ENCODE data around the gene ZBTB20.

The ZBTB20 gene

DNA sequence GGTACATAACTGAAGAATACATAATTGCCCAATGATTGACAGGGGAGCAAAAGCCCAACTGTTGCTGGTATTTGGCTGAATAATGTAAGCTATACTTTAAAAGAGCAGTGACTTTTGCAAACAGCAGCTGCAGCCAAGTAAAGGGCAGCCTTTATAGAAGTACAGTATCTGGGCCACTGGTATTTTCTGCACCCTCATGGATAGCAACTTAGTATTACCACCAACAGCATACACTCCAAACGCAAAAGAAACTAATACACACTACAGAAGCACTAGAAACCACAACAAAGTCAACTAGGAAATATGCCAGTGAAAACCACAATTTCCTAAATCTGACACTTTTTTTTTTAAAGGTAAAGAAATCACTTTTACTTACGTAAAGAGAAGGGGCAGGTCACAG is 647.1 kb downstream of the ZBTB20 start:
- TF ChIP-seq CTCF (conservative IDR thresholded peaks at IDR 0.05; ENCODE audit: control insufficient read depth, insufficient read depth, low read depth, low read length) = no peak
- DNase-seq (ENCODE audit: low read depth) = peak; percentile 38
- H3K4me3 ChIP-seq (ENCODE audit: control insufficient read depth, low read depth, low read length) = no peak overlapping the region

DNA sequence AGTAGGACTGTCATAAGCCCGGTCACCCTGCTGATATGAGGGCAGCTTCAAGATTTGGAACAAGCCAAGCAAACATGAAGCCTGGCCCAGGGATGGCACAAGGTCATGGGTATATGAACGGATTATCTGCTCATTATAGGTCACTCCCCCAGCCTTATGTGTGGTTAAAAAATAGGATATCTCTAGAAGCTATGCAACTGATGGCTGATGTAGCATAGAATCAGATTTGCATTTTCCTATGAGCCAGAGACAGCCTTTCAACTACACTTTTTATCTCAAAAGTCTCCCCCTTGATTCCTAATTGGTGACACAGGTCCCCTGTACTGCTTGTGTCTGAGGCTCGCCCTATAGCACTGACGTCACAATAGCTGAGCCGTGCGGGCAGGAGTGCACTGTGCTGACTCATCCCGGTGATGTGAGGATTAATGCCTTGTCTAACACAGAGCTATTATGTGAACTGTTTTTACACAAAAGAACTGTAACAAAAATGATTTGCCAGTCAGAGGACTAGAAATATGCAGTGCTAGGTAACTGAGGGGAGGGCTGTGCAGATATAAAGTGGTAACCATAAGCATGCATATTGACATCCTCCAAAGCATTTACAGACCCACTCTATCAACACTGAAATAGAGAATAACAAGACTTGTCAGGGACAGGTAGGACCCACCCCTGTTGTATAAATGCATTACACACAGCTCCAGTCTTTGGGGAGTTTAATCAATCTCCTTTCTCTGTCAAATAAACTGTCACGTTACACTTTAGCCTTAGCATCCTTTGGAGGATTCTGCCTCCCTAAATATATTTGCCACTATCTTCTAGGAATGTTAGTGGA is 648.3 kb downstream of the ZBTB20 start:
- peak; percentile 86 for DNase-seq (ENCODE audit: low read depth)
- H3K4me3 ChIP-seq (ENCODE audit: control insufficient read depth, low read depth, low read length) = no peak overlapping the region
- no peak for TF ChIP-seq CTCF (conservative IDR thresholded peaks at IDR 0.05; ENCODE audit: control insufficient read depth, insufficient read depth, low read depth, low read length)

GRCh38 chr3:114496874-114497273 is 650.2 kb downstream of the ZBTB20 start:
- no peak overlapping the region for H3K4me3 ChIP-seq (ENCODE audit: control insufficient read depth, low read depth, low read length)
- peak; percentile 24 for TF ChIP-seq CTCF (conservative IDR thresholded peaks at IDR 0.05; ENCODE audit: control insufficient read depth, insufficient read depth, low read depth, low read length)
- DNase-seq (ENCODE audit: low read depth) = peak; percentile 86

- peak; percentile 21 for DNase-seq (ENCODE audit: low read depth)
- no peak for TF ChIP-seq CTCF (conservative IDR thresholded peaks at IDR 0.05; ENCODE audit: control insufficient read depth, insufficient read depth, low read depth, low read length)
- H3K4me3 ChIP-seq (ENCODE audit: control insufficient read depth, low read depth, low read length) = no peak overlapping the region
These were observed 650.6 kb downstream of the ZBTB20 start for GRCh38 chr3:114496466-114496865.

DNA sequence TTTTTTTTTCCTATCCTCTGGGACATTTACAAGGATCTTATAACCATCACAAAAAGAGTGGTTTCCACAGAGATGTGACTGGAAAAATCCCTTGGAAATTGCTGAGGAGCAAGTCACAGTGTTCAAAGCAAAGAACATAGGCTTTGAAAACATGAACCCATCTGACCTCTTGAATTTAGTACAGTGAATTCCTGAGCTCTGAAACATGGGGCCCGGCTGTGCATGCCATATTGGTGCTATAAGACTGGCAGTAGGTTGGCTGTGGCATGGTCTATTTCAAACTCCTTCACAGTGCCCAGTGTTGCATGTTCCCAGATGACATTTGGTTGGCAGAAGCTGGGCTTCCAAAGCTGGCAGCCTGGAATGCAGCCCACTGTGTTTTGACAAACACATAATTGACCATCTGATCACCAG is 651.1 kb downstream of the ZBTB20 start:
- DNase-seq (ENCODE audit: low read depth) = peak; percentile 75
- TF ChIP-seq CTCF (conservative IDR thresholded peaks at IDR 0.05; ENCODE audit: control insufficient read depth, insufficient read depth, low read depth, low read length) = no peak
- H3K4me3 ChIP-seq (ENCODE audit: control insufficient read depth, low read depth, low read length) = no peak overlapping the region

GRCh38 chr3:114494498-114494897 is 652.6 kb downstream of the ZBTB20 start:
- no peak overlapping the region for H3K4me3 ChIP-seq (ENCODE audit: control insufficient read depth, low read depth, low read length)
- no peak for DNase-seq (ENCODE audit: low read depth)
- no peak for TF ChIP-seq CTCF (conservative IDR thresholded peaks at IDR 0.05; ENCODE audit: control insufficient read depth, insufficient read depth, low read depth, low read length)
